ENCODE data around the gene ANXA1. TPM values are rescaled to one million over a fixed set of nuclear protein-coding genes. Genes with fewer than 3 reads are reported as not detected.
A peak's percentile ranks its signal among the peaks of the same experiment; 100 is the strongest.

ANXA1 gene
- total and polyA plus RNA-seq, 2 donors (not counting 1 experiment from before 2014, with no cell fraction given): 817 to 966 TPM

GRCh38 chr9:73118898-73119554, 32.6 kb upstream of the ANXA1 start:
- Histone ChIP-seq H3K36me3 (ENCODE audit: control insufficient read depth, insufficient read depth, low read length) (no peaks in the 10 kb centered on the region), H3K4me2 (ENCODE audit: extremely low read depth, insufficient read depth, low read length) (peak overlapping the region; percentile 7), H3K9me3 (ENCODE audit: control insufficient read depth, insufficient read depth, low read depth, low read length) (no peaks in the 10 kb centered on the region), H4K20me1 (ENCODE audit: control insufficient read depth, extremely low read depth, insufficient read depth, low read length) (no peaks in the 10 kb centered on the region), H3K4me3 (replicated peaks in 1 of 4; ENCODE audit: control extremely low read depth in 1 of 4, insufficient read depth in 1 of 4, low read depth in 3 of 4, low read length in 4 of 4) (no peak overlapping the region), H3K9ac (ENCODE audit: insufficient read depth, low read length) (no peak overlapping the region), H3K4me1 (ENCODE audit: control insufficient read depth, extremely low read depth, insufficient read depth, low read length) (peaks cover 2% of the 10 kb centered on the region), H3K79me2 (ENCODE audit: control insufficient read depth, insufficient read depth, low read length) (no peaks in the 10 kb centered on the region), H2AFZ (ENCODE audit: low read length) (no peak overlapping the region), H3K27ac (ENCODE audit: insufficient read depth, low read length) (no peak overlapping the region), H3K27me3 (ENCODE audit: control insufficient read depth, insufficient read depth, low read length) (no peaks in the 10 kb centered on the region)
- peak; percentile 84 to 91 for DNase-seq (ENCODE audit: low read depth in 2 of 2)
- TF ChIP-seq EZH2 (IDR thresholded peaks at IDR 0.05; ENCODE audit: low read length, missing control alignments): no peak
- TF ChIP-seq, protein P1, sequence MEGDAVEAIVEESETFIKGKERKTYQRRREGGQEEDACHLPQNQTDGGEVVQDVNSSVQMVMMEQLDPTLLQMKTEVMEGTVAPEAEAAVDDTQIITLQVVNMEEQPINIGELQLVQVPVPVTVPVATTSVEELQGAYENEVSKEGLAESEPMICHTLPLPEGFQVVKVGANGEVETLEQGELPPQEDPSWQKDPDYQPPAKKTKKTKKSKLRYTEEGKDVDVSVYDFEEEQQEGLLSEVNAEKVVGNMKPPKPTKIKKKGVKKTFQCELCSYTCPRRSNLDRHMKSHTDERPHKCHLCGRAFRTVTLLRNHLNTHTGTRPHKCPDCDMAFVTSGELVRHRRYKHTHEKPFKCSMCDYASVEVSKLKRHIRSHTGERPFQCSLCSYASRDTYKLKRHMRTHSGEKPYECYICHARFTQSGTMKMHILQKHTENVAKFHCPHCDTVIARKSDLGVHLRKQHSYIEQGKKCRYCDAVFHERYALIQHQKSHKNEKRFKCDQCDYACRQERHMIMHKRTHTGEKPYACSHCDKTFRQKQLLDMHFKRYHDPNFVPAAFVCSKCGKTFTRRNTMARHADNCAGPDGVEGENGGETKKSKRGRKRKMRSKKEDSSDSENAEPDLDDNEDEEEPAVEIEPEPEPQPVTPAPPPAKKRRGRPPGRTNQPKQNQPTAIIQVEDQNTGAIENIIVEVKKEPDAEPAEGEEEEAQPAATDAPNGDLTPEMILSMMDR (conservative IDR thresholded peaks at IDR 0.05 in 1 of 2, IDR thresholded peaks at IDR 0.05 in 1 of 2; ENCODE audit: low read depth in 1 of 2, low read length in 2 of 2): no peak

DNA sequence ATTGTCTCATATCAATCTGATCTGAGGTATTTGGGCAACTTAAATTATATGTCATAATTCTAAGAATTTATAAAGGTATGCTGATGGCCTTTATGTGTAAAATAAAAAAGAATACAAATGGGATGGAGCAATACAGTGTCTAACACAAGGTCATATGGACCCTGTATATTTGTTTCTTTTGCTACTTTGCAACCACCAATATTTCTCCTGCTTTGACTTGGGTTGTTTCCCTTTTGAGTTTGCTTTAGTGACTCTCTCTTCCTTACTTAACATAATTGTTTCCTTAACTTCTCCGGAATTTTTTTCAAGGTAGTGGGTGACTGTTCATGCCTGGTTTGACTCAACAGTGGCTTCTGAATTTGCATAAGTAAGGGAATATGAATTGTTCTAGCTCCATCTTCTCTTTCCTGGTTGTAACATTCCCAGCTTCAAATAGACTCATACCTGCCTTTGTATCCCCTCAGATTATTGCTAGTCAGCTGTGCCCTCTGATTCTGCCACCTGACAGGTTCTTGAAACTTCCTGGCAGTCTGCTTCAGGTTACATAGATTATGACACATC, 30.2 kb upstream of the ANXA1 start:
- Histone ChIP-seq H3K9ac (ENCODE audit: insufficient read depth, low read length) (no peak overlapping the region), H4K20me1 (ENCODE audit: control insufficient read depth, extremely low read depth, insufficient read depth, low read length) (no peaks in the 10 kb centered on the region), H2AFZ (ENCODE audit: low read length) (no peak overlapping the region), H3K4me1 (ENCODE audit: control insufficient read depth, extremely low read depth, insufficient read depth, low read length) (peaks cover 2% of the 10 kb centered on the region), H3K36me3 (ENCODE audit: control insufficient read depth, insufficient read depth, low read length) (no peaks in the 10 kb centered on the region), H3K27ac (ENCODE audit: insufficient read depth, low read length) (no peak overlapping the region), H3K27me3 (ENCODE audit: control insufficient read depth, insufficient read depth, low read length) (no peaks in the 10 kb centered on the region), H3K4me2 (ENCODE audit: extremely low read depth, insufficient read depth, low read length) (no peak overlapping the region), H3K4me3 (replicated peaks in 1 of 4; ENCODE audit: control extremely low read depth in 1 of 4, insufficient read depth in 1 of 4, low read depth in 3 of 4, low read length in 4 of 4) (no peak overlapping the region), H3K79me2 (ENCODE audit: control insufficient read depth, insufficient read depth, low read length) (no peaks in the 10 kb centered on the region), H3K9me3 (ENCODE audit: control insufficient read depth, insufficient read depth, low read depth, low read length) (no peaks in the 10 kb centered on the region)
- TF ChIP-seq, protein P1 (conservative IDR thresholded peaks at IDR 0.05 in 1 of 2, IDR thresholded peaks at IDR 0.05 in 1 of 2; ENCODE audit: low read depth in 1 of 2, low read length in 2 of 2): no peak
- no peak for TF ChIP-seq EZH2 (IDR thresholded peaks at IDR 0.05; ENCODE audit: low read length, missing control alignments)
- DNase-seq (ENCODE audit: low read depth in 2 of 2): no peak

DNA sequence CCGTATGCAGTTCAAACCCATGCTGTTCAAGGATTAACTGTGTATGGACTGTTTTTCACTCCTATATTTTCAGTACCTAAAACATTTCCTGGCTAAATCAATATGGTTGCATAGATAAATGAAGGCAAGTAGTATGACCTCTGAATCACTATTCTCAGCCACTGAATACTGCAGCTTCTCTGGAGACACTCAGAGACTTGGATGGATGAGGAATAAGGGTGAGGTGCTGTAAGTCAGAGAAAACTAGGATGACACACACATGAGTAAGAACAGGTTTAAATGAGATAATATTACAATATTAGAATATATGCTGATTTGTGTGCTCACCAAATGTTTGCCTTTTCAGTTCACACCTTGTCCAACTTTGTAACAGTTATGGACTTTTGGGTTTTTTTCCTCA, 26.0 kb upstream of the ANXA1 start:
- Histone ChIP-seq H3K36me3 (ENCODE audit: control insufficient read depth, insufficient read depth, low read length) (no peaks in the 10 kb centered on the region), H3K27me3 (ENCODE audit: control insufficient read depth, insufficient read depth, low read length) (no peaks in the 10 kb centered on the region), H4K20me1 (ENCODE audit: control insufficient read depth, extremely low read depth, insufficient read depth, low read length) (no peaks in the 10 kb centered on the region), H3K79me2 (ENCODE audit: control insufficient read depth, insufficient read depth, low read length) (no peaks in the 10 kb centered on the region), H3K27ac (ENCODE audit: insufficient read depth, low read length) (no peak overlapping the region), H3K4me1 (ENCODE audit: control insufficient read depth, extremely low read depth, insufficient read depth, low read length) (no peaks in the 10 kb centered on the region), H3K4me3 (replicated peaks in 1 of 4; ENCODE audit: control extremely low read depth in 1 of 4, insufficient read depth in 1 of 4, low read depth in 3 of 4, low read length in 4 of 4) (no peak overlapping the region), H3K9me3 (ENCODE audit: control insufficient read depth, insufficient read depth, low read depth, low read length) (no peaks in the 10 kb centered on the region), H3K4me2 (ENCODE audit: extremely low read depth, insufficient read depth, low read length) (no peak overlapping the region), H2AFZ (ENCODE audit: low read length) (no peak overlapping the region), H3K9ac (ENCODE audit: insufficient read depth, low read length) (no peak overlapping the region)
- TF ChIP-seq EZH2 (IDR thresholded peaks at IDR 0.05; ENCODE audit: low read length, missing control alignments): no peak
- TF ChIP-seq, protein P1 (conservative IDR thresholded peaks at IDR 0.05 in 1 of 2, IDR thresholded peaks at IDR 0.05 in 1 of 2; ENCODE audit: low read depth in 1 of 2, low read length in 2 of 2): no peak
- peak in 1 of 2 donors; percentile 53 for DNase-seq (ENCODE audit: low read depth in 2 of 2)
